Skin epidermis (tissue), 12 donors: ENCODE measurements around the gene TMEM238L.

ENCODE experiments used
- H3K27ac ChIP-seq, 21 experiments: fragments of 200-600 bp; sonication (generic) in 11 of 21; one replicate each; pipeline ENCODE4 v1.5.0; 2020; ENCODE audit warnings: mild to moderate bottlenecking in 3 of 21, inconsistent platforms in 2 of 21, moderate library complexity in 2 of 21
- H3K4me3 ChIP-seq, 7 experiments: fragments of 200-600 bp; sonication (generic) in 2 of 7; one replicate each; pipeline ENCODE4 v1.5.0; 2020; ENCODE audit warnings: inconsistent platforms in 2 of 7, mild to moderate bottlenecking in 2 of 7, moderate library complexity in 1 of 7

TMEM238L gene

GRCh38 chr17:10777131-10777807 lies 26.6 kb downstream of the TMEM238L start:
- no peak overlapping the region for H3K4me3 ChIP-seq
- H3K27ac ChIP-seq, result no peak overlapping the region

GRCh38 chr17:10776381-10776780 lies 27.5 kb downstream of the TMEM238L start:
- H3K4me3 ChIP-seq, result no peak overlapping the region
- H3K27ac ChIP-seq, result no peak overlapping the region

GRCh38 chr17:10775740-10776356 lies 28.1 kb downstream of the TMEM238L start:
- H3K27ac ChIP-seq, result no peak overlapping the region
- no peak overlapping the region for H3K4me3 ChIP-seq

GRCh38 chr17:10775058-10775457 lies 28.8 kb downstream of the TMEM238L start:
- Histone ChIP-seq H3K4me3 (no peak overlapping the region), H3K27ac (no peak overlapping the region)

- Histone ChIP-seq H3K27ac (no peak overlapping the region), H3K4me3 (no peak overlapping the region)
Observed at GRCh38 chr17:10773391-10773790, 30.5 kb downstream of the TMEM238L start.

GRCh38 chr17:10772425-10773380 lies 31.2 kb downstream of the TMEM238L start:
- Histone ChIP-seq H3K4me3 (no peak overlapping the region), H3K27ac (no peak overlapping the region)

GRCh38 chr17:10771148-10771547 lies 32.8 kb downstream of the TMEM238L start:
- Histone ChIP-seq H3K4me3 (no peak overlapping the region), H3K27ac (no peak overlapping the region)

- Histone ChIP-seq H3K4me3 (no peak overlapping the region), H3K27ac (no peak overlapping the region)
Observed at GRCh38 chr17:10769840-10770239, 34.1 kb downstream of the TMEM238L start.

GRCh38 chr17:10768750-10769251 lies 35.1 kb downstream of the TMEM238L start:
- Histone ChIP-seq H3K27ac (peak overlapping the region in 1 of 21 experiments; percentile 5), H3K4me3 (no peak overlapping the region)

- Histone ChIP-seq H3K4me3 (no peak overlapping the region), H3K27ac (no peak overlapping the region)
Observed at GRCh38 chr17:10767232-10767631, 36.7 kb downstream of the TMEM238L start.

- no peak overlapping the region for H3K27ac ChIP-seq
- no peak overlapping the region for H3K4me3 ChIP-seq
Observed at GRCh38 chr17:10762037-10762436, 41.9 kb downstream of the TMEM238L start.

GRCh38 chr17:10761281-10761680 lies 42.6 kb downstream of the TMEM238L start:
- Histone ChIP-seq H3K27ac (no peak overlapping the region), H3K4me3 (no peak overlapping the region)

- Histone ChIP-seq H3K4me3 (no peak overlapping the region), H3K27ac (no peak overlapping the region)
Observed at GRCh38 chr17:10758062-10758461, 45.8 kb downstream of the TMEM238L start.

GRCh38 chr17:10757647-10758046 lies 46.3 kb downstream of the TMEM238L start:
- no peak overlapping the region for H3K27ac ChIP-seq
- H3K4me3 ChIP-seq, result no peak overlapping the region

- Histone ChIP-seq H3K4me3 (no peak overlapping the region), H3K27ac (no peak overlapping the region)
Observed at GRCh38 chr17:10757067-10757466, 46.8 kb downstream of the TMEM238L start.

GRCh38 chr17:10756619-10757018 lies 47.3 kb downstream of the TMEM238L start:
- H3K4me3 ChIP-seq, result no peak overlapping the region
- no peak overlapping the region for H3K27ac ChIP-seq

- no peak overlapping the region for H3K27ac ChIP-seq
- H3K4me3 ChIP-seq, result no peak overlapping the region
Observed at GRCh38 chr17:10756185-10756584, 47.7 kb downstream of the TMEM238L start.

- Histone ChIP-seq H3K27ac (no peak overlapping the region), H3K4me3 (no peak overlapping the region)
Observed at GRCh38 chr17:10755592-10756127, 48.2 kb downstream of the TMEM238L start.

GRCh38 chr17:10754861-10755591 lies 48.9 kb downstream of the TMEM238L start:
- no peak overlapping the region for H3K4me3 ChIP-seq
- H3K27ac ChIP-seq, result no peak overlapping the region
